ENCODE results near the gene AKAP17A.

GRCh38 chrX:1601051-1601767 is 9.8 kb downstream of the AKAP17A start:
- no peak for TF ChIP-seq POLR2A (IDR thresholded peaks at IDR 0.05)
- no peak for TF ChIP-seq CTCF (IDR thresholded peaks at IDR 0.05)
- TF ChIP-seq POLR2AphosphoS5 (IDR thresholded peaks at IDR 0.05): no peak
- no peak for TF ChIP-seq EP300 (IDR thresholded peaks at IDR 0.05)
